GM18520 (cell line): ENCODE measurements around the gene PMP22.
A peak's percentile ranks its signal among the peaks of the same experiment; 100 is the strongest.

Source experiments
- ATAC-seq: cut with Tn5 transposase; IDR thresholded peaks from one replicate; pipeline ENCODE4 v1.9.1; 2021; ENCODE audit not compliant: unreplicated experiment

Gene PMP22

DNA sequence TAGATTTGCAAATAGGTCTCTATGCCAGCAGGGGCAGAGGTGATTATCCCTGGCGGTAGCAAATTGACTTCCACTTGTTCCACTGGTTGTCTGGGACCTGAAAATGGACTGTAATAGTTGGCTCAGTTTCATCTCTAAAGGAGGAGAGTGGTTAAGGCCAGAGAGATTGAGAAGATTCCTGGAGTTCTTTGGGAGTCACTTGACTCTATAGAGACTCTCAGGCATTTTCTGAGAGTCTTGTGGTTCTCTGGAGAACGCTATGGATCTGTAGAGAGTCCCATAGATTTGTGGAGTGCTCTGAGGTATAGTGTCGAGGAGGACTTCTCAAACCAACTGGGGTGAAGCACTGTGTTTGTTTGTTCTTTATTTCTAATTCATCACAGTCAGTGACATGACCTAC is 8.9 kb upstream of the PMP22 start:
- ATAC-seq, result no peak

DNA sequence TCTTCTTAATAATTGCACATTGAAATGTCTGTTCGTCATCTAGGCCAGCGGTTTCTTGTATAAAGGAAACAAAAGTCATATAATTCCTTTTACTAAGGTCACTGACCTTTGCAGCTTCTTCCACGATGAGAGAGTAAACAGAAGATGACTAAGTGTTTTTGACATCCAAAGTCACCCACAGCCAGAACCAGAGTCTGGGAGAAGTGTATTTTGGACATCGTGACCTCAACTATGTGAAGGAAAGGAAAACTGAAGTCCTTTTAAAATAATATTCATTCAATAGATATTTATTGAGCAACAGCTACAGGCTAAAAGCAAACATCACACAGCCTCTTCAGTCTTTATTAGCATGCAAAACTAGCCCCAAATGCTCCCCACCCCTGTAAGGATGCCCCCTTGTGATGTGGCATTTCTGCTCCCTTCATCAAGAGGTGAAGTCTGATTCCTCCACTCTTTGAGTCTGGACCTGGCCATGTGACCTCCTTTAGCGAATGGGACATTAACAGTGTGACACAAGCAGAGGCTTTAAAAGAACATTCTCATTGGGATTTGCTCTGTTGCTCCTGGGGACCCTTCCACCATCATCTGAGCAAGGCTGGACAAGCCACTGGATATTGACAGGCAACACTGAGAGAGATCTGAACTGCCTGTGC is 8.1 kb upstream of the PMP22 start:
- no peak for ATAC-seq

DNA sequence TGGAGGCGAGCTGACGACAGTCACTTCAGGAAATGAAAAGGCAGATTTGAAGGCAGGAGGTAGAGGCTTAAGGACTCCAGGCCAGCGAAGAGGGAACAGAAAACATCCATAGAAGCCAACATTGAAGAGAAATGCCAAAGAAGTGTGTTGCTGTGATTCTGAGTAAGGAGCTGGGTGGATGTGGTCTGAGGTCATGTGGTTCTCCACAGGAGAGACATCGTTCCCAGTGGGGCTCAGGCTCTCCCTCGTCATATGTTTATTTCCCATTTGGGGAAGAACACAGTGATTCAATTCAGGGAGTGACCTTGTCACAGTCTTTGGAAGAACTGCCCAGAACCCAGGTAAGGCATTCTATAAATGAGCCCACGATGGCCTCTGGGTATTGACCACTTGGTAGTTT is 6.6 kb upstream of the PMP22 start:
- ATAC-seq, result no peak

DNA sequence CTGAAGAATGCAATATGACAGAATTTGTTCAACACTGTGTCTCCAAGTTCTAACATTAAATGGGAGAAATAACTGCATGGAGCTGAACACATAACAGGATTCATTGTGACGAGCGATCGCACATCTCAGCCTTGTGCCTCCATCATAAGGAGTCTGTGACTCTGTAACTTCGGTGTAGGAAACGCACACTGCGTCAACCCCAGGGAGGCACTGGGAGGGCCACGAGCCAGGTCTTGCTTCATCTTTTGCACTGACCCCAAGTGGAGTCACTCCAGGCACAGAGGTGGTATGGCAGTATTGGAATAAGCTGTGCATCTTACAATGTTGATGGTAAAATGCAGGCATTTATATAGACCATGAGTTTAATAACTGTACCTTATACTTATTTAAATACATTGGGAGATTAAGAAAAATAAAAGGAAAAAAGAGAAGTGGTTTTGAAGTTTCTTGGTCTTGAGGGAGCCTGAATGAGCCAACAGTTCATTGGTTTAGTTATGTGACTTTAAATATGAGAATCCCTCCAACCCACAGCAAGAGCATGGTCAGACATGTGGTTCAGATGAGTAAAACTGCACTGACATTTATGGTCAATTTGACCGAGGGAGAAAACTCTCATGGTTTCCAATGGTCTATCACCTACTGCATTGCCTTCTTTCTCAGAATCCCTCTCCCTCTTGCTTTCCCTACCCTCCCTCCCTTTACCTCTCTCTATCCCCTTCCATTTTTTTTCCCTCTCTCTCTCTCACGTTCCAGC is 5.7 kb upstream of the PMP22 start:
- no peak for ATAC-seq

DNA sequence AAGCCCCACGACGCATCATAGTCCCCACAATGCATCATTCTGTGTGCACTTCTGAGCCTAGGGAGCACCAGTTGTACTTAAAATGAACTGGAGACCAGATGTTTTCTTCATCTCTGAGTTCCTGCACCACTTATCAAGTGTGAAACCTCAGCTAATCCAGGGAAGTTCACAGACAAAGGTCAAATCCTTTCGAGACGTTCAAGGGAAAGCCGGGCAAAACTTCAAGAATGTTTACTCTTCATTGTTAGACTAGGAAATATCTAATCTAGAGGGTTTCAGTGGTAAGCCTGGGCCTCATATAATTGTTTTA is 4.6 kb upstream of the PMP22 start:
- ATAC-seq, result no peak

DNA sequence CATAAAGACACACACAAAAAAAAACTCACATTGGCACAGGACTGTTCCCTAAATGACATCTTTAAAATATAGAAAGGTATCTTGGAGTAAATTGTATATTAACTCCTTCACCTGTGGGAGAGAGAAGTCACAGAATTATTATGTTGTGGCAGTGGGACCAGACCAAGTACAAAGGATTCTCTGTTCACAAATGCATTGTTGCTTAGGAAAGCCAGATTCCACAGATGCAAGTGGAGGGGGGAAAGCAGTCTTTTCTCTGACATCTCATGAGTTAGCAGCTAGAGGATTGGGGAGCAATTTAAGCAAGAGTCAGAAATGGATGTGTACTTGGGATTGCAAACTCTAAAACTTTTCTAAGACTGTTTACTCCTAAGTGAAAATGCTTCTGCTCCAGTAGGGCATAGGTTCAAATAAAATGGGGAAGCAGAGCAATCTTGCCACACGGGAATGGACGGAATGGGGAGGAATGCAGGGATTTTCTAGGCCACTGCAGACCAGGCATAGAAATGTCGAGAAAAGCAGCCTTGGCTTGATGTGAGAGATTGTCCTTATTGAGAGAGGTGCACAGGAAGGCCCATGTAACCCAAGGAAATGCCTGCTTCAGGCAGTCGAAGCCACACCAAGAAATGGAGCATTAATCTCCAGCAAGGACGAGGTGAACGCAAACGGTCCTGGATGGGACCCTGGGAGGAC is 4.1 kb upstream of the PMP22 start:
- ATAC-seq, result no peak

DNA sequence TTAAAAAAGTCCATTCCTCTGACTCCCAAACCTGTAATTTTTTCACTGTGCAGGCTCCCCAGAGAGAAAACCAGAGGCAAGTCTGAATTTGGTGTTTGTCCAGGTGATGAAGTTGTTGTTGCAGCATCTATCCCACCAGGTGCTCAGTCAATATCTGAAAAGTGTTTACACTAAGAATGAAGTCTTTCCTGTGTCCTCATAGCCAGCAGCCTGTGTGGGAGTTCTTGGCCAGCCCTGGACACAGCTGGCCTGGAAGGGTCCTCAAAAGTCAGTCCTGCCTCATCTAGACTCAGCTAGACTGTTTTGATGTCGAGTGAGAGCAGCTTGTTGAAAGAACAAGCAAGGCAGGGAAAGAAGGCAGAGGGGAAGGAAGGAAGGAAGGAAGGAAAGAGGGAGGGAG is 3.3 kb upstream of the PMP22 start:
- no peak for ATAC-seq

DNA sequence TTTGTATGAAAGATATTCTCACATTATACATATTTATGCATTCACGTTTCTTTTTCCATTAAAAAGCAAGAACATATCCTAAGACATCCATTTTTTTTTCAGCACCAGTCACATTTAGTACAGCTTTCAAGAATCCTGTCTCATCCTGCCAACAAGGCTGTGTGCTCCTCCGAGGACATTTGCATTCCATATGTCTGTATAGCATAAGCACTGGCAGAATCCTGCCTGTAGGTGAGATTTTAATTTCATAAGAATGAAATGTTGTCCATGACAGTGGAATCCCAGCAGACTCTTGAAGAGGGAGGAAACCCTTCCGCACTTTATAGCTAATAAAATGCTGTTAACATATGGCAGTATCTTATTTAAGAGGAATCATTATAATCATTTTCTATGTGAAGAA is 2.9 kb upstream of the PMP22 start:
- ATAC-seq, result no peak

DNA sequence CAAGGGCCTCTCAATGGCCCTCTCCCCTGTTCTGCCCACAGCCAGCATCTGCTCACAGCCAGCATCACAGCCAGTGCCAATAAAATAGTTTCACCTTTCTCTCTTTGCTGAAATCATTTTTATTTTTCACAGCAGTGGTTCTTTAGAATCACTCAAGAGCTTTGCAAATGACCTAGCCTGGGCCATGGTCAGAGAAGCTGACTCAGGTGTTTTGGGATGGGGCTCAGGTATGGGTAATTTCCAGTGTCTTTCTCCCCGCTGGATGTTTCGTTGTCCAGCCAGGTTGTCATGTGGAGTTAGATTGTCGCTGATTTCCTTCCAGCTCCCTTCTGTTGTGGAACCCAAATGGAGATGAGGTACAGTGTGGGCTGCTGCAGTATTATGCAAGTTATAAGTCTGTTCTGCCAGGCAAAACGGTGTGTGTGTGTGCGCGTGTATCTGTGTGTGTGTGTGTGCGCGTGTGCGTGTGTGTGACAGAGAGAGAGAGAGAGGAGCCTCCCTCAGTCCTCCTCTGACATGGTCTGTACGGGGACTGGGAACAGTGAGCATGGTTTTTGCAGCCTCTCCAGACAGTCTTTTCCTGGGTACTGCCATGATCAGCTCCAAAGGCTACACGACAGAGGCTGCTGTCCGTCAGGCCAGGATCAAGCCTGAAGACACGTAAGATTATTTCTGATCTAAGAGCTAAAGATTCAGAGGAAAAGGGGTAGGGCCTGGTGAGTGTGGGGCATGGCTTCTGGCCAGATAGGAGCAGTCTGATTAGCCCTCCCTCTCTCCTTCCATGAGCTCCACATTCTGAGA is 1.4 kb upstream of the PMP22 start:
- no peak for ATAC-seq

DNA sequence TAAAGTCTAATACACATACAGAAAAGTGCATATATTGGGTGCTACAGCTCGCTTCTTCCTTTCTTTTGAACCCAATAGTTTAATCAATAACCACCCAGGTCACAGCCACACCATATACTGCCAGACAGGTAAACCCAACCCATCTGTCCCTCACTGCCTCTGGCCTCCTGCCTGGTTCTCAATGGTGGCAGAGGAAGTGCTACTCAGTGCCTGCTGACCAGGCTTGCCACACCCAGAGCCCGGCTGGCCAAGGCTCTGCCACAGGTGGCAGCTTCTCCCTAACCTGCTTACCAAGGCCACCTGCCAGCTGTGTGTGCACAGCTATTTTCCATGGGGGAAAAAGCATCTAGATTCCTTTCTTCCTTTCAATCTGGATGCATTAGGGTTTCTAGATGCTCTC is 584 bp downstream of the PMP22 start:
- ATAC-seq, result no peak

DNA sequence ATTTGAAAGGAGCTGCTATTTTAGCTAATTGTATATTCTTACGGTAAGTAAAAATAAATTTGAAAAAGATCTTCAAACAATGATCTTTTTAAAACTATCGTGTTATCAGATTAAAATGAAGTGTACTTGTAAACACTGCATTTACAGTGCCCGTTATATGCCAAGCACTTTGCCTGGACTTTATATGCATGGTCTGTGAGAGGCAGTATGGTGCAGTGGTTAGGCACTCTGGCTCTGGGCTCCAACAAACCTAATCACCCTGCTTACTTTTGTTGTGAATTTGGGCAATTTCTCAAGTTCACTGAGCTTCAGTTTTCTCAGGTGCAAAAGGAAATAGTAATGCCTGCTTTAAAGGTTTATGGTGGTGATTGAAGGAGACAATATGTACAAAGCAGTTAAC is 1.4 kb downstream of the PMP22 start:
- ATAC-seq, result no peak

DNA sequence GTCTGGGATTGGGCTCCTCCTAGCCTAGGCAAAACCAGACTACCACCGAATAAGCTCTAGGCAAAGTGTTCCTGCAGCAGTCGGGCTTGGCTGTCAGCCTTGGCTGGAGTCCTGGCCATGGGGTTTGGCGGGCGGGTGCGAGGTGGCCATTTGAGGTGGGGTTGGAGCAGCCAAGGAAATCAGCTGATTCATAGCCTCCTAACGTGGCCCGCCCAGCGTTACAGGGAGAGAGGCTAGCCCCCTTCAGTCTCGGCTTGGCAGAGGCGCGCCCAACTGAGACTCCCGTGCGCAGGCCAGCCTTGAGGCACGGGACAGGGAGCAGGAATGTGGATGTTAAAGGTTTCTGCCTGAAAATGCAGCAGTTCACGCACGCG is 1.9 kb downstream of the PMP22 start:
- no peak for ATAC-seq

DNA sequence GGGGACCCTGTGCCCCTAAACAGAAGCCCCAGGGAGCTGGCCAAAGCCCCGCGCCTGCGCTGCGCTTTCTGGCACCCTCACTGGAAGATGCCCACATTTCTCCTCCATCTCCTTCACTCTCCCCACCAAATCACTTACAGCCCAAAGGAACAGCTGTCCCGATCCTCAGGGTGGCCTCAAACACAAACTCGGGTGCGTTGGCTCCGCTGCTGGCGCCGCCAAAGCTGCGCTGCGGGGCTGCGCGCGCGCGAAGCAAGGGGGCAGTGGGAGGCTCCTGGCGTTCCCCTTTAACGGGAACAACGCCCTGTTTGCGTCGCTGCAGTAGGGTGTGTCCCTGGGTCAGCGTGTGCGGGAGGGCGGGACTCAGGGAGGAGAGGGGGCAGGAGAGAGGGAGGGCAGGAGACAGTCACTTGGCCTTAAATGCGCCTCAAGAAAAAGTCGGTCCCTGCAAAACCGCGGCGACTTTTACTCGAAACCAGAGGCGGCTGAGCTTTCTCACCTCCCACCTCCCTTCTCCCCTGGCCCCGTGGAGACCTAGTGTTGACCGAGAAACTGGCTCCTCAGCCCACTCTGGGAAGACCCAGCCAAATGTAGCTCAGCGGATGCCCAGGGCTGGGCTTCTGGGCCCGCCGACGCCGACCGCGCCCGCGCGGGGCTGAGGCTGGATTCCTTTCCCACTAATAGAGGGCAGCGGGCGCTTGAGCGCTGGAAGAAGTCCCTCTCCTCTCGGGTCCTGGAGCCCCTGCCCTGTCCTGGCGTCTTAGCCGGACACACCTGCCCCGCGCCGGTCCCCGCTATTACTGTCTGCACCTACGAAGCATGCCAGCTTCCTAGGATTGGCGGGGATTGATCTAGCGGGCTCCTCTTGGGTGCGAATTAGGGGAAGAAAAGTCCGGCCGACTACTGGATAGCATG is 2.6 kb downstream of the PMP22 start:
- ATAC-seq, result no peak

DNA sequence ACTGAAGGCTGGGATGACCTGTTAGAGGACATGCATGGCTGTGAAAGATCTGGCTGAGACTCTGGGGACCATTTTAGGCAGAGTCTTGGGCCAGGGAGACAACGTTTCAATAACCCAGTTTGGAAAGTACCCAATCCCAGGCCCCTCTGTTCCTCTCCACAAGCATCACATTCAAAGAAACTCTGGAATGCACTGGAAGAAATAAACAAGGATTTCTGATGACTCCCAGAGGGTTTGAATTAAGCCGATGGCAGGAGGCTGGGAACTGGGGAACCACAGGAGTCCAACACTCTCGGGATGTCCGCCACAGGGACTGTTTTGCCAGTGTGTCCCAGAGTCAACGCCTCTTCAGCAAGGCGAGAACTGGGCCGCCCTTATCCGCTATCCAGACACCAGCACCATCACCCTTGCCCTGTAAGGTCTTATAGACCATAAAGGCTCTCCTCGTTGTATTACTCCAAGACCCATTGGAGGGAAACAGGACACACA is 3.3 kb downstream of the PMP22 start:
- no peak for ATAC-seq

DNA sequence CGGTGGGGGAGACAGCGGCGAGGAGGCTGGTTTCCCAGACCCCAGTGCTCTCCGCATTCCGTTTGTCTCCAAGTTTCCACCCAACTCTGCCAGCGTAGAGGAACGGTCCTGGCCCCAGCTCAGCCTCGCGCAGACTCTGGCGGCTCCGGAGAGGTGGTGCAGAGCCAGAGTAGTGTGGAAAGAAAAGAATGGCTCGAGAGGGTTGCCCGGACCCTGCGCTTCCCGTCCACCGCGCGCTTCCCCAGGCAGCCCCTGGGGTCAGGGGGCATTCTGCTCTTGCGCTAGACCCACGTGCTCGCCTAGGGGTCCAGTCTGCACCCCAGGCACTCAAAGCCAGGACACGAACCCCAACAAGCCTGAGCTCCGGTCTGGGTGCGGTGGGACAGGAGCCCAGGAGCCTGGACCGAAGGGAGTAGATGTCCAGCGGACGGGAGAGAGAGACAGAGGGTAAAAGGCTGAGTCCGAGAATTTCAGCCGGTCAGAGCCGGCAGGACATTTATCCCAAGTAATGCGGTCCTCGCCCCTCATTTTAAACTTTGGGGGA is 3.8 kb downstream of the PMP22 start:
- ATAC-seq, result no peak

DNA sequence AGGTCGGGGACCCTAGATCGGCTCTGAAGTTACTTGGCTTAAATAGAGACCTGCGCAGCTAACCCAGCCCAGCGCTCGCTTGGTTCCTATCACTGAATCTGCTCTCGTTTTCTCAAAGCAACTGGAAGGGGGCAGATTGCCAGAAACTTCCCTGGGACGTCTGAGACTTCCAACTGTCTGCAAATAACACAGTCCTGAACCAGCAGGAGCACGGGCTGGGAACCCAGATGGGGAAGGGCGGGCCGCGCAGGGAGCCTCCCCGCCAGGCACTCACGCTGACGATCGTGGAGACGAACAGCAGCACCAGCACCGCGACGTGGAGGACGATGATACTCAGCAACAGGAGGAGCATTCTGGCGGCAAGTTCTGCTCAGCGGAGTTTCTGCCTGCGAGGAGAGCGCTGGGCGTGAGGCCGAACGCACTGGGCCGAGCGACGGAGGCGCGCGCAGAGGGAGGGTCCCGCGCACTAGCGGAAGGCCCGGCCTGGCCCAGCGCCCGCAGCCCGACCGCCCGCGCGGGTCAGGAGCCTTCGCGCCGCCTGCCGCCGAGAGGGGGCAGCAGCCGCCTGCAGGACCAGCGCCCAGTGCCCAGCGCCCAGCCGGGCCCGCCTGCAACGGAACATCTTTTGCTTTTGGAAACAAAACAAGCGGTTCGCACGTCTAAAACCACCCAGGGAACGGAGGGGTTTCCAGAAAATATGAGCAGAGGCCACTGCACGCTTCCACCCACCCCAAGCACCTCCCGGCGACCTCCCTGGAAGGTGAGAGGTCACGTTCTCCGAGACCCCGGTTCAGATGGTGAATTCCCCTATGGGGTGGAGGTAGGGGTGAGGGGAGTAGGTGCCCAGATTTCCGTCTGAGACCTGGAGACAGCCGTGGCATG is 4.5 kb downstream of the PMP22 start:
- ATAC-seq, result no peak

DNA sequence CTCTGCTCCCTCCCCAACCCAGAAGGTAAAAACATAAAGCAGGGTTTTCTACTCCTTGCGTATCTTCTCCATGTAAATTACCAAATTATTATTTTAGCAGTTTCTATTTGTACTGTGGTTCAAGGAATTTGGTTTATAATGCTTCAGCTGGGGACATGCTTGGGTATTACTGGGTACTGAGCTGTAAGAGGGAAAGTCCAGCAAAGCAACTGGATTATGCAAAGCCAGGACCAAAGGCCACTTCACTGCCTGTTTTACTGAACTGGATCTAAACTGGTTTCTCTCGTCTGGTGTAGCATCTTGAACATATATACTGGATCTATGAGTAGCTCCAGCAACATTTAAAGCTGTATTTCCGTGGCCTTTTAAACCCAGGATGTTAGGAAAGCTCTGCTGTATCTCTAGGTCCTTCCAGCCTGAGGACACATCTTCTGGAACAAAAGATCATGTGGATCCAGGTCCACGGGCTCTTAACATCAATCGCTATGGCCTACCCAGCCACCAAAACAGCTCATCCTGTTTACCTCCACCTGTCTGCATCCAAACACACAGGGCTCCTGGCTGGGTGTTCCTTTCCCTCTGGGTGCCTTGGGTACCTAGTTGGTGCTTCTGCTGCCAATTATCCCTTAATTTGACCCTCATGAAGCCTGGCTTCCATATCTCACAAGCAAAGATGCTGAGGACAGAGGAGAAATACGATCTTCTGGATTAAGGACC is 7.2 kb downstream of the PMP22 start:
- no peak for ATAC-seq

DNA sequence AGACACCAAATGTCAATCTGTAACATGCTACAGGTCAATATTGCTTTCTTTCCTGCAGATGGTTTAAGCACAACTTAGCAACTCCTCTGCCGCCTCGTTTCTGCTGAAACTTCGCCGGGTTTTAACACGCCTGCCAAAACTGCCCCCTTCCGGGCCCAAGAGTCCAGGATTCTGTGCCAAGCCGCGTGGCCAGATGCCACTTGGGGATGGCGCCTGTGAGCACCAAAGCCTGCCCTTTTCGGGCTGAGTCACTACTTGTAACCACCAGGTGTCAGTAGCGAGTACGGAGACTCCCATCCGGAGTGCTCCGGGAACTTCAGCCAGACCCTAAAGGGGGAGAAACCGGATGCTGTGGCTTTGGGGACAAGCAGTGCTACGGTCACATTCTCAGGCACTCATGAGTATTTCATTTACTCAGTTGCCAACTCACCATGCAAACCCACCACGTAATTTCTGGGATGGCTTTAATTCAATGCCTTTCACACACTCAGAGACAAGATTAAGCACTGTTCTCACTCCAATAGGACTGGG is 7.8 kb downstream of the PMP22 start:
- peak; percentile 68 for ATAC-seq
